HG02938 (cell line): ENCODE results near the gene PNPLA7.

ENCODE experiments used
- ATAC-seq: cut with Tn5 transposase; IDR thresholded peaks from one replicate; pipeline ENCODE4 v1.9.1; 2021; ENCODE audit warnings: mild to moderate bottlenecking, moderate library complexity; ENCODE audit not compliant: unreplicated experiment

The PNPLA7 gene

DNA sequence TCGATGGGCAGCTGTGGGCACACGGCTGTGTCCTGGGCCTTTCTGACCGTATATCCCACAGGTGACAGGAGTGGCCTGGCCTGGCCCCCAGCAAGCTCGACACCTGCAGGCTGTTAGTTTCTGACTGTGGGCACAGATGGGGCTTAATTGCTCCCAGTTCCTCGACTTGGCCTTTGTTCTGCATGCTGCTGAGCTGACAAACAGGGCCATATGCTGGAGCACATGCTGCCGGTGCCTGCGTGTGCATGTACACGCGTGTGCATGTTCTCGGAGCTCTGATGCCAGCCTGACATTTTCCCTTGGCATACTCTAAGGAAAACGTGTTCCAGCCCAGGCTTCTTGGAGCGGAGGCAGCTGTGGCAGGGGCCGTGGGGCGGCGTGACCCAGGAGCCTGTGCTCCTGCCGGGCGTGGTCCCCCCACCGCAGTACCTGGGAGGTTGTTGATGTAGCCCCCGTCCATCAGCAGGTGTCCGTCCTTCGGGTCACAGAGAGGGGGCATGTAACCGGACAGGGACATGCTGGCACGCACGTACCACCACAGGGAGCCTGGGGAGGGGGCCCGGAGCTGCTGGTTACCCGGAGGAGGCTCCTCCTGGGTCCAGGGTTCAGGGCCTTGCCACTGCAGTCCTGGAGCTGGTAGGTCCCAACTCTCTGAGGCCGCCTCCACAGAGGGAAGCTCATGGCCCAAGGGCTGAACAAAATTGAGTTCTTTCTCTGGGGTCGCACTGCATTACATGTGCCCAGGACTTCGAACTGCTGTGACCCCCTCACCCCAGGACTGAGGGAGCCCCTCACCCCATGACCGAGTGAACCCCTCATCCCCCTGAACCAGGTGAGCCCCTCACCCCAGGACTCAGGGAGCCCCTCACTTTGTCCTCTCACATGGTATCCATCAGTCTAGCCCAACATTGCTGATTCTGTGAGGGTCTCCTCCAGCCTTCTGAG is 86.9 kb downstream of the PNPLA7 start:
- no peak for ATAC-seq

- ATAC-seq = no peak
These were observed 87.7 kb downstream of the PNPLA7 start for GRCh38 chr9:137462396-137462985.

DNA sequence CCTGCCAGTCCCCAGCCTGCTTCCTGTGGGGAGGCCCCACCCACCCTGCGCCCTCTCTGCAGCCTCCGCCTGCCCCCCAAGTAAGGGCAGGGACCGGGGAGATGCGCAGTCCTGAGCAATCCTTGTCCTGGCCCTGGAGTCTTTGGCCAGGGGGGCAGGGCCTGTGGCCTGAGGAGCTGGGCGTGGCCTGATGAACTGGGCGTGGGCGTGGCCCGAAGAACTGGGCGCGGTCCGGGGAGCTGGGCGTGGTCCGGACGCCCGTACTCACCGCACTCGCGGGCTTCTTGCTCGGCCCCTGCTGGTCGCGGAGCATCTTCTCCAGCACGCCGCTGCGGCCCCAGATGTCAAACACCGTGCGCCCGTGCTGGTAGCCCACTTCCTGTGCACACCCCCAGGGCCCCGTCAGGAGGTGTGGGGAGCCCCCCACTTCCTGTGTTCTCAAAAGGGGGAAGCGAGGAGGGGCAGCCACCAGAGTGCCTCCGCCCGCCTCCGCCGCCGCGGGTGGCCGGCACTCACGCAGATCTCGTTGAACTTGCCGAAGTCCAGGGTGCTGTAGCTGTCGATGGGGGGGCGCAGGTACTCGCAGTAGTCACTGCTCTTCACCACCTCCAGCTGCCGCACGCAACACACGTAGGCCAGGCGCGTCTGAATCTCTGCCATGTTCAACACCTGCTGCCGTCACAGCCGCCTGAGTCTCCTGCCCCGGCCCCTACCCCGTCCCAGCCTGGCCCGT is 88.4 kb downstream of the PNPLA7 start:
- ATAC-seq = peak; percentile 69

GRCh38 chr9:137461316-137461662 is 88.9 kb downstream of the PNPLA7 start:
- no peak for ATAC-seq

DNA sequence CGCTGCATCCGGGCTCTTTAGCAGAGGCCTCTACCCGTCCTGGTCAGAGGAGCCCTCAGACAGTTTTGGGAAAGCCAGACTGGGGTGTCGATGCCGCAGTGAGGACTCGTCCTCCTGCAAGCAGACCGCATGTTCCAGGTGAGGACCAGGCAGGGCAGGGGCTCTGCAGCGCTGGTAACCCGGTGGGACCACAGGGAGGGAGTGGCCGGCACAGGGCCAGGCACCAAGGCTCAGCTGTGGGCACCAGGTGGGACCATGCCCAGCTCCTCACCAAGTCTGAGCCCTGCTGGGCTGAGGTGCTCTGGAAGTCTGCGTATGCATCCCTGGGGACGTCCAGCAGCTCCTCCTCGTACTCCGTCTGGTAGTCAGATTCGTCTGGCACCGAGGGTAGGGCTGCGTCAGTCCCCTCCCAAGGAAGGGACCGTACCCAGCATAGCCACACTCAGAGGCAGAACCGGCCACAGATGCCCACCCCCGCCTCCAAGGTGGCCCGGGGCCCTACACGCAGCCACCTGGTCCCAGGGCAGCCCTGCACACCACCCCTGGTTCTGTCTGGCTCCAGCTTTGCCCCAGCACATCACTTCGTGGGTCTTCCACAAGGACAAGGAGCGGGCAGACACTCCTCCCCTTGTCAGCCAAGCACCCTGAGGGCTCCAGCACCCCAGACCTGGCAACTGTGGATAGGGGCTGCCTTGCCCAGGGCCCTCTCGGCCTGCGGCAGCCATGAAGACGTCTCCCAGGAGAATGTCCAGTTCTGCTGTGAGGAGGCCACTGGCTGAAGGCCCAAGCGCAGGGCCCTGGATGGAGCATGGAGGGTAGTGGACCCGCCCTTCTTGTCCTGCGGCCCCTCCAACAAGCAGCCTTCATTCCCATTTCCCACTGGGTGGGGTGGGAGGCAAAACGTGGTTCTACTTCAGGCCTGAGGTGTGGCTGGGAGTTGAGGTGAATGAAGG is 89.6 kb downstream of the PNPLA7 start:
- ATAC-seq = no peak

DNA sequence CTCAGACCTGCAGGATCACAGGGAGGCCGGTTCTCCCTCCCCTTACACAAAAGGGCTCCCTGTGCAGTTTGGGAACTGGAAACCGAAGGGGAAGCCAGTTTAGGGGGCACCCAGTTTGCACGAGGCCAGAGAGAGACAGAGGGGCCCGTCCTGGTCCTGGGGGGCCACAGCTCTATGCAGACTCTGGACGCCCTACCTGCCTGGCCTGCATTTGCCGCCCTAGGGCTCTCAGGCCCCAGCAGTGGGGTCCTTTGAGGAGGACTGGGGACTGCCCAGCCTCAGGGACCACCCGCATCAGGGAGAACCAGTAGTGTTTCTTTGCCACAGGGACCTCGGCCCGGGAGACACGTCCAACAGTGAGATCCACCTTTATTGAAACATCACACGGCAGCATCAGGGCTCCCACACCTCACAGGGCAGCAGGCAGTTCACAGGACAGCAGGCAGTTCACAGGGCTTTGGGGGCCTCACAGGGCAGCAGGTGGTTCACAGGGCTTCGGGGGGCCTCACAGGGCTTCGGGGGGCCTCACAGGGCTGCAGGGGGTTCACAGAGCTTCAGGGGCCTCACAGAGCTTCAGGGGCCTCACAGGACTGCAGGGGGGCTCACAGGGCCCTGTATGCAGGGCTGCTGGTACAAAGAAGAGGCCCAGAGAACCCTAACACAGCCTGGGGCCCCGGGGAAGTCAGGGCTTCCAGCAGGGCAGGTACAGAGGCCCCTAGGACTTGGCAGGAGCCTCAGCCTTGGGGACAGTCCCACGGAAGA is 90.4 kb downstream of the PNPLA7 start:
- no peak for ATAC-seq

- ATAC-seq = peak; percentile 45
These were observed 91.0 kb downstream of the PNPLA7 start, which contains the start of gene NSMF for GRCh38 chr9:137459152-137459600. NSMF (minus strand) TSS chr9:137459334; CDS start chr9:137459102, 232 bp downstream.

GRCh38 chr9:137458194-137459151 is 91.7 kb downstream of the PNPLA7 start:
- no peak for ATAC-seq

- ATAC-seq = no peak
These were observed 92.6 kb downstream of the PNPLA7 start for GRCh38 chr9:137457406-137458193.

DNA sequence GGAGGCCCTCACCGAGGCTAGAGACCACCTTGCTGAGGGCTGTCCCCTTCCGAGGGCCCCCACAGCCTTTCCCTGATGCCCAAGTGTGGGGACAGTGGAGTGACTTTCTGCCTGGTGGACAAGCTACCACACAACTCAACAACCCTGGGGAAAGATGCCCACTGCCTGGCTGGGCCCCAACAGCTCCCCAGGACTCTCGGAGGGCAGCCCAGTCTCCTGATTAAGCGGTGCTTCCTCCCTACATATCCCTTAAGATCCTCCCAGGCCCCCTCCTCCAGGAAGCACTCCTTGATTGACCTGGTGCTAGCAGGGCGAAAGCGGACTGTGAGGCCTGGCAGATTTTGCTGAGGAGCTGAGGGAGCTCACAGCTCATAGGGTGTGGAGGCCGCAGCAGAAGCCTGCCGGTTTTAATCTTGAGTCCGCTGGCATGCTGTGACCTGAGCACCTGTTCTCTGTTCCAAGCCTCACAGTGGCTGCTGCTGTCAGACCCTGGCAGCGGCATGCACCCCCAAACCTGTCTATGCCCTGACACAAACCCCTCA is 93.3 kb downstream of the PNPLA7 start:
- no peak for ATAC-seq

DNA sequence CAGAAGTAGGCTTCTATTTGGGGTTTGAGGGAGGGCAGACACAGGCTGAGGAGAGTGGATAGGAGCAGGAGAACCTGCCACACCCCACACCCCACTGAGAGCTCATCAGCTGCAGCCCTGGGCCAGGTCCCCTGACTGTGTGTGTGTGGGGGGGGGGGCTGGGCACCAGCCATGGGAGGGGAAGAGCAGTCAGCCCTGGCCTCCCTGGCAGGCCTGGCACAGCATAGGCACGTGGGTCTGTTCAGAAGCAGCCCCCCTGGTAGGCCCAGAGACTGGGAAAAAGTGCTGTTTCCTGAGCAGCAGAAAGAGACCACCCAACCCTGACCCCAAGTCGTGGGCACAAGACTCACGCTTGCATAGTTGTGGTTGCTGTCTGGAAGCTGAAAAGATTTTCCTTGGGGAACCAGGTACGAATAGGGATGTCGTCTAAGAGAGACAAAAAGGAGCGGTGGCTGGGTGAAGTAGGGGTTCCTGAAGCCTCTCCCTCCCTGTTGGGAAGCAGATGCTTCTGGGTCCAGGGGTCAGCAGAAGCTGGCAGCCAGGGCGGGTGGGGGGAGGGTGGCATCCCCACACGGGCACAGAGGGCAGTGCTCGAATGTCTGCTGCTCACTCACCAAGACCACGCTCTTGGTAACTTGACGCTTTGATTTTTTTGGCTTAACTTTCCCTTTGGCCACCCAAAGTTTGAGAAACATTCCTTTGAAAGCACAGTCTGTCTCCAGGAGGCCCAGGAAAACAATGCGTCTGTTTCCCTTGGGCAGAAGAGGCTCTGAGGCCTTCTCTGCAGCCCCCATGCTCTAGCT is 93.9 kb downstream of the PNPLA7 start:
- no peak for ATAC-seq

- no peak for ATAC-seq
These were observed 94.7 kb downstream of the PNPLA7 start for GRCh38 chr9:137455359-137455991.

GRCh38 chr9:137454597-137455358 is 95.4 kb downstream of the PNPLA7 start:
- ATAC-seq = no peak

GRCh38 chr9:137454145-137454596 is 96.0 kb downstream of the PNPLA7 start:
- no peak for ATAC-seq

GRCh38 chr9:137453643-137454081 is 96.5 kb downstream of the PNPLA7 start:
- no peak for ATAC-seq
